CD1c-positive myeloid dendritic cell (primary cell): Measurements from ENCODE around the gene USP9Y.
"Not testable (repeated sequence)": the region's sequence is repeated elsewhere in the genome, so short reads cannot be mapped to it uniquely, and the experiment has no call there.

Source experiments
- DNase-seq: peaks from one replicate; pipeline ENCODE4 v3.0.0-alpha.2; 2016; ENCODE audit errors: extremely low spot score

USP9Y gene, protein sequence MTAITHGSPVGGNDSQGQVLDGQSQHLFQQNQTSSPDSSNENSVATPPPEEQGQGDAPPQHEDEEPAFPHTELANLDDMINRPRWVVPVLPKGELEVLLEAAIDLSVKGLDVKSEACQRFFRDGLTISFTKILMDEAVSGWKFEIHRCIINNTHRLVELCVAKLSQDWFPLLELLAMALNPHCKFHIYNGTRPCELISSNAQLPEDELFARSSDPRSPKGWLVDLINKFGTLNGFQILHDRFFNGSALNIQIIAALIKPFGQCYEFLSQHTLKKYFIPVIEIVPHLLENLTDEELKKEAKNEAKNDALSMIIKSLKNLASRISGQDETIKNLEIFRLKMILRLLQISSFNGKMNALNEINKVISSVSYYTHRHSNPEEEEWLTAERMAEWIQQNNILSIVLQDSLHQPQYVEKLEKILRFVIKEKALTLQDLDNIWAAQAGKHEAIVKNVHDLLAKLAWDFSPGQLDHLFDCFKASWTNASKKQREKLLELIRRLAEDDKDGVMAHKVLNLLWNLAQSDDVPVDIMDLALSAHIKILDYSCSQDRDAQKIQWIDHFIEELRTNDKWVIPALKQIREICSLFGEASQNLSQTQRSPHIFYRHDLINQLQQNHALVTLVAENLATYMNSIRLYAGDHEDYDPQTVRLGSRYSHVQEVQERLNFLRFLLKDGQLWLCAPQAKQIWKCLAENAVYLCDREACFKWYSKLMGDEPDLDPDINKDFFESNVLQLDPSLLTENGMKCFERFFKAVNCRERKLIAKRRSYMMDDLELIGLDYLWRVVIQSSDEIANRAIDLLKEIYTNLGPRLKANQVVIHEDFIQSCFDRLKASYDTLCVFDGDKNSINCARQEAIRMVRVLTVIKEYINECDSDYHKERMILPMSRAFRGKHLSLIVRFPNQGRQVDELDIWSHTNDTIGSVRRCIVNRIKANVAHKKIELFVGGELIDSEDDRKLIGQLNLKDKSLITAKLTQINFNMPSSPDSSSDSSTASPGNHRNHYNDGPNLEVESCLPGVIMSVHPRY (N-terminal part only)

DNA sequence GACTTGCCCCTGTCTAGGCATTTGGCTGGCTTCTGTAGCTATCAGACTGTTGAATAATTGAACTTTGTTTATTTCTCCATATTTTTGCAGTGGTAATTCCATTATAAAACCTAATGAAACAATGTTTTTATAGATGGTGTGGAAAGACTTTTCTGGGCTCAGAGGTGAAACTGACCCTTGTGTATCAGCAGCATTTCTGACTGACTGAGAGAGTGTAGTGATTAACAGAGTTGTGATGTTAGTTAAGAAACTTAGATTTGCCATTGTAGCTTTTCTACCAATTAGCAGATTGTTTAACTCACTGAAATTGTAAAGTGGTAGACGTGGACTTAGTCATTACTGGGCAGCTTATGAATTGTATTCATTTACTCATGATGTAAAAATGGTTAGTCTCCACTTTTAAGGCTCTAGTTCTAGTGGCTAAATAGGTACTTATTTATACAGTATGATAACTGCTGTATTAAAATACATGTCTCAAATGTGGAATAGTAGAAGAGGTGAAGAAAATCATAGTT lies at the start of gene USP9Y:
TSS of gene USP9Y (plus strand) at position 51 of the 515 bp plus-strand sequence. CDS start 8,217 bp downstream, outside the sequence.
- no peak for DNase-seq

DNA sequence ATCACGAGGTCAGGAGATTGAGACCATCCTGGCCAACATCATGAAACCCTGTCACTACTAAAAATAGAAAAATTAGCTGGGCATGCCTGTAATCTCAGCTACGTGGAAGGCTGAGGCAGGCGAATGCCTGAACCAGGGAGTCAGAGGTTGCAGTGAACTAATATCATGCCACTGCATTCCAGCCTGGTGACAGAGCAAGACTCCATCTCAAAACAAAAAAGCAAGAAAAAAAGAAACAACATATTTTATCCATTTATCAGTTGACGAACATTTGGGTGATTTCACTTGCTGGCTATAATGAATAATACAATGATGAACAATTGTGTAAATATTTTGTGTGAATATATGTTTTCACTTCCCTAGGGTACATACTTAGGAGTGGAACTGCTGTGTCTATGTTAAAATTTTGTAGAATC lies 49.4 kb upstream of the USP9Y start:
- DNase-seq, result no peak

DNA sequence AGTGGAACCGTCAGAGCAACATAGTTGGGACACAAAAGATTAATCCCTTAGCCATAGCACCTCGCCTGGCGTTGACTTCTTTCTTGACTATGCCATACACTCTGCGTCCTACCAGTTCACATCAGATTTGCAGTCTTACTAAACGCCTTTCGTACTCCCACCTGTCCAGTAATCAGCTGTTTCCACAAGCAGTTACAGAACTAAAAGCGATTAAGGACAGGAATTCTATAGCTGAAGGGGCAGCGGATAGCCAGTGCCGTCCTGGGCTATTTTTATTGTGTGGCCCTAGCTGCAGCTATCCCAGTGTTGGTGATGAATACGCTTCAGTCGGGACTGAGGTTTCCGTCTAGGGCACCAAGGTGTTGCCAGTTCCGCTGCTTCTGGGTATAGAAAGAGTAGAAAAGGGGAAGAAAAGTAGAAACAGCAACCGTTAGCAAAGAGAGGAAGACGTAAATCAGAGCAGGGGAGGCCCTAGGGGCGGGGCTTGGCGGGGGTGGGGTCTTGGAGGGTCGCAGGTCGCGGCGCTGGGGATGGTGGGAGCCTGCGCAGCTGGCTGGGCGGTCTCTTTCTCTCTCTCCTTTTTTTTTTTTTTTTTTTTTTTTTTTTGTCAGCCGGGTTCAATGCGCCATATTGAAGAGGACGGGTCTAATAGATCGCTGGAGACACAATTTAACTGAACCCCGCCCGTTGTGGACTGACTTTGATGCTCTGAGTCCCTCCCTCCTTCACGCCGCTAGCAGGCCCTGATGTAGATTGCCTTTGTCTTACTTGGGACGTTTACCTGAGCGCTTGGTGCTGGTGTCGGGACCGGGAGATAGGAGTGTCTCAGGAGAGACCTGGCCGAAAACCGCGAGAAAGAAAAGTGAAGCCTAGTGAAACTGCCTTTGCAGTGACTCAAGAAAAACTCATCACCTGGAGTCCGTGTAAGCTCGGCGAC lies 39.0 kb upstream of the USP9Y start:
- peak; percentile 43 for DNase-seq

DNA sequence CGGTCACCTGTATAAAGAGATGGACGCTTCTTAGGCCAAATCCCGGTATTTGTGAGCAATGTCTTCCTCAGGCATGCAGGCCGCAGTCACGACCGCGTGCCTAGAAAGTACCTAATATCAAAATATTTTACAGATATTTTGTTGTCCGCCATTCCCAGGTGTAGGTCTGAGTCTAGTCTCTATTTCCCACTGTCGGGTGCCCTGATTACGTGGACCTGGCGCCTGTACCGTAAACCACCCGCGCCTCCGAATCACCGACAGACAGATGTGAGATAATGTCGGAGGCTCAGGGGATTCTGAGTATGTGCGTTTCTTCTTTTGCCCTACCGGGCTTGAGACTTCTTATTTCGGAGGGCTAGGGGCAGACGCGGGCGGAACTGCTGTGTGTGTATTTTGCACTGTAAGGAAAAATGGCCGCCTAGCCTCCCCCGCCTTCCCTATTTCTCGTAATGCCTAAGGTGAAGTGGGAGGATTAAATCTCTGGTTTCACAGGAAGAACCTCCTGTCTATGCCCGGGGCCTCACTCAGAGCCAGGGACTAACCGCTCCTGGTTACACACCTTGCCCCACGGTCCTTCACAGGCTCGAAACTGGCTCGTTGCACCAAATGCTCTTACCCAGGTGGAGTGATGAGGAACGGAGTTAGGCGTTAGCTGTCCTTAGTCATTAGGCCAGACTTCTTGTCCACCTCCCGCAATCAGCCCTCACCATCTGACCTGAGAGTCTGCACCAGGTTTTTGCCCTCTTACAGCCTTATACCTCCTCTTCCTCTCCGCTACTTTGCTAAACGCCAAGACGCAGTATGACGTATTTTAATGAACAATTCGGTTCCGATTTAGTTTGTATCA lies 38.1 kb upstream of the USP9Y start:
- DNase-seq, result peak; percentile 62

DNA sequence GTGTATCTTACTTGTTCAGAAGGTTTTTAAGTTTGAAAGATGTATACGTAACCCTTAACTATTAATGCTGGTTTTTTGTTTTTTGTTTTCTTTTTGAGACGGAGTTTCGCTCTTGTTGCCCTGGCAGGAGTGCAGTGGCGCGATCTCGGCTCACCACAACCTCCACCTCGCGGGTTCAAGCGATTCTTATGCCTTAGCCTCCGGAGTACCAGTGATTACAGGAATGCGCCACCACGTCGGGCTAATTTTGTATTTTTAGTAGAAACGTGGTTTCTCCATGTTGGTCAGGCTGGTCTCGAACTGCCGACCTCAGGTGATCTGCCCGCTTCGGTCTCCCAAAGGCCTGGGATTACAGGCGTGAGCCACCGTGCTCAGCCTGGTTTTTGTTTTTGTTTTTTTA lies 37.2 kb upstream of the USP9Y start:
- DNase-seq, result not testable (repeated sequence)

DNA sequence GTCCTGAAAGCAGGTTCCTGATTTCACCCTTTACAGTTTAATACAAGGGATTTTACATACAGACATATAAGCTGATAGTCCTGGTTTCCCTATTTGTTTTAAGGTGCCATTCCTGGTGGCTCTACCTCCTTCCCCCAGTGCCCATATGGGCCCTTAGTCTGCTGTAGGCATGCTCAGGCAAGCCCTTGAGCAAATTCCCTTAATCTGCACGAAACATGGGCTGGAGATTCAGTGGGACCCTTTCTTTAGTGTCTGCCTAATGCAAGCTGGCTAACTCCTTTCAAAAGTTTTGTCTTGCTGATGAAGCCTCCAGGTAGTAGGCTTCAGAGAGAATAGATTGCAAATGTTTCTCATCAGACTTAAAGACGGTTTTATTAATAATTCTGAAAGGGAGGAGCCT lies 22.9 kb upstream of the USP9Y start:
- no peak for DNase-seq

DNA sequence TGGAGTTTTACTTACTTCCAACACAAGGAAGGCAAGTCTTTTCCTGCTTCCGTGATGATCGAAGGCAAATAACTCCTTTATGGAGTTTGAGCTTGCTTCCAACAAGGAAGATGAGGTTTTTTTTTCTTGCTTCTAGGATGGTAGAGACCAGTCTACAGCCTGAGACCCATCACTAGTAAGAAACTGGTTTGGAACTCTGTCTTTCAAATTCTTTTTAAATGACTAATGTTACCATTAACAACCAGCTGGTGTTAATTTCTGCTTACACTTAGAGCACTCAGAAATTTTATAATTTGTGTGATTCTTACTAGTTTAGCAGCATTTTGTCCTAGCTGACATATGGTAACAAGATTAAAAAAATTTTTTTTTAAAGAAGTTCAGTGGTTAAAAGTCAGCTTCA lies 19.5 kb upstream of the USP9Y start:
- no peak for DNase-seq

DNA sequence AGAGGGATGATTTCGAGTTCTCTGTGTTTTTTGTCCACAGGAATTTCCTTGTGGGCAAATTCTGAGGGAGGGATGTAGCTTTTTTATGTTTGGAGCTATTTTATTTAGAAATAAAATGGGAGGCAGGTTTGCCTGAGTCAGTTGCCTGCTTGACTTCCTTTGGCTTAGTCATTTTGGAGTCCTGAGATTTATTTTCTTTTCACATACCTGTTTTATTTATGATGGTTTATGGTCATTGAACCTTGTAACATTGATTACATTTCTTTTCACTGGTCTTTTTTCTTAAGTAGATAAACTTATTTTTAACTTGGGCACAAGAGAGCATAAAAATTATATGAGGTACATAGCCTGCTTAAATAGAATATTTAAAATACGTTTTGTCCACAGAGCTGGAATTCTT lies 12.7 kb upstream of the USP9Y start:
- no peak for DNase-seq

DNA sequence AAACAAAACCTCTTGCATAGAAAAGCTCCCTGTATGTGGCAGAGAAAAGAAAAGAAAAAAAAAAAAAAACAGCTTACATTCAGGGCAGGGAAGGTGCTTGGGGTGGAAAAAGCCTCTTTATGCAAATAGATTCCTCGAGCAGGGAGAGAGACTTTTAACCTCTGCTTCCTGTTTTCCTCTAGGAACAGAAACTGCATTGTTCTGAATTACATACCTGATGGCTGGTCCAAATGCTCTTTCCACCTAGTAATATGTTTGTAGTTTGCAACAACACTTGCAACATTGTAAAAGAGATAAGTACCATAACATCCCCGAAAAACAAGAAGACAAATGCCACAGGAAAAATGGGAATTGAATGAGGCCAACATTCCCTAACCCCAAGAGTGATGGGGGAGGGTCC lies 944 bp upstream of the USP9Y start:
- no peak for DNase-seq

DNA sequence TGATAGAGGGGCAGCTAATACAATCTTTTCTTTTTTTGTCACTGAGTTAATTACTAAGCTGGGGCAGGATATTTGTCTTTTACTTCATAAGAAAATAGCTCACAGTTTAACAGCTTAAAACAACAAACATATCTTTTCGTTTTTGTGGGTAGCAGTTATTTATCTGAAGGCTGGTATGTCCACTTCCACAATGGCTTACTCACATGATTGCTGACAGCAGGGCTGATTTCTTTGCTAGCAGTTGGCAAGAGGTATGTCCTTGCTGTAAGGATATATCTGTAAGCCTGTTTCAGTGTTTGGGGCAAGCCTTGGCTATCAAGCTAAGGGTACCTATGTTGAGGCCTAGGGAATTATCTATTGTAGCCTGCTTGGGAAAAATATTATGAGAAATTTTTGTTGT lies 1.1 kb downstream of the USP9Y start:
- no peak for DNase-seq

DNA sequence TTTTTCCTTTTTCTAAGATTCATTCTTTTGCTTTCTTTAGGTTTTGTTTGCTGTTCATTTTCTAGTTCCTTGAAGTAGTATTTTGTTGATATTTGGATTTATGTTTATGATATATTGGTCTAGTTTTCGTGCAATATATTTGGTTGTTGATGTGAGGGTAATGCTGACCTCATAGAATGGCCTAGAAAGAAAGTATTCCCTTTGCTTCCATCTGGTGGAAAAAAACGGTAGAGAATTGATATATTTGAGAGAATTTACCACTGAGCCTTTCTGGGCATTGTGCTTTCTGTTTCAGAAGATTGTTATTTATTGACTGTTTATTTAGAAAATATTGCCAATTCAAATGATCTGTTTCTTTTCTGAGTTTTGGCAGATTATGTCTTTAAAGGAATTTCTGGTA lies 9.4 kb downstream of the USP9Y start:
- no peak for DNase-seq

DNA sequence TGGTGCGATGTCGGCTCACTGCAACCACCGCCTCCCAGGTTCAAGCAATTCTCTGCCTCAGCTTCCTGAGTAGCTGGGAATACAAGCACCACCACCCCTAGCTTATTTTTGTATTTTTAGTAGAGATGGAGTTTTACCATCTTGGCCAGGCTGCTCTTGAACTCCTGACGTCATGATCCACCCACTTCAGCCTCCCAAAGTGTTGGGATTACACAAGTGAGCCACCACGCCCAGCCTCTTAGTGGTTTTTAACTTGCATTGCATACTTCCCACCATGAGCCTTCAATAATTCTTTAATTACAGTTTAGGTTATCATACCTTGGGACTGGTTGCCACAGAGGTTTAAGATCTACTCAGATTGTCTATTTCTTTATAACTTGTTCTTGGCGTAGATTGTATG lies 14.3 kb downstream of the USP9Y start:
- no peak for DNase-seq

DNA sequence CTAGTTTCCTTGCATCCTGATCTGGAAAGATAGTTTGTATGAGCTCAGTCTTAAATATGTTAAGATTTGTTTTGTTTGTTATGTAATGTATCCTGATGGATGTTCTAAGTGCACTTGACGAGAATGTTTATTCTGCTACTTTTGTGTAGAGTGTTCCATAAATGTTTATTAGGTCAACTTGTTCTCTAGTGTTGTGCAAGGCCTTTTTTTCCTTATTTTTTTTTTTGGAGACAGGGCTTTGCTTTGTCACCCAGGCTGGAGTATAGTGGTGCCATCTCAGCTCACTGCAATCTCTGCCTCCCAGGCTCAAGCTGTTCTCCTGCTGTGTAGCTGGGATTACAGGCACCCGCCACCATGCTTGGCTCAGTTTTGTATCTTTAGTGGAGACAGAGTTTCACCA lies 28.7 kb downstream of the USP9Y start:
- DNase-seq, result no peak

DNA sequence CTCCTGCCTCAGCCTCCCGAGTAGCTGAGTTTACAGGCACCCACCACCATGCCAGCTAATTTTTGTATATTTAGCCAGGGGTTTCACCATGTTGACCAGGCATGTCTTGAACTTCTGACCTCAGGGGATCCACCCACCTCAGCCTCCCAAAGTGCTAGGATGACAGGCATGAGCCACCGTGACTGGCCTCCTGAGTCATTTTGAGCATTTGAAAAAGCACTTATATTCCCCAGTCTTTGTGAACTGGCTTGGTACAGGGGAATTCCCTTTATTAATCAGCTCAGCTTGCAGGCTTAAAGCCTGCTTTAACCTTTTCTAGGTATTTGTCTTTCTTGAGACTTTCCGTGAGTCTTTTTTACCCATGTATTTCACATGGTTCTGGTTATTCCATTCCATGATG lies 32.6 kb downstream of the USP9Y start:
- no peak for DNase-seq

DNA sequence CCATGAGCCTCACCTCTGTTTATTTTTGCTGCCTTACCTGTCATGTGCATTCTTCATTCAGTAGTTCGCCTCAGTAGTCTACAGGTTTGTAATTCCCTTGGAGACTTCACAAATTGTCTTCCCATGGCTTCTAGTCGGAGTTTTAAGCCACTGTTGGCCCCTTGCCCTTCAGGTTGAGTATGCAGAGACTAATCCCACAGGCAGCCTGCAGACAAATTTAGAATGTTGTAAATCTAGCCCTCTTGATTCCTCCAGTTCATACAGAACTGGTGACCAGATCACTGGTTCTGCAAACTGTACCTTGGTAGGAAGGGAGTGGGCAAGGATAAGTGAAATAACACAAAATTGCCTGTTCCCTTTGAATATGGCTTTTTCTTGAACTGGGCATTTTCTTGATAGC lies 33.0 kb downstream of the USP9Y start:
- DNase-seq, result no peak

DNA sequence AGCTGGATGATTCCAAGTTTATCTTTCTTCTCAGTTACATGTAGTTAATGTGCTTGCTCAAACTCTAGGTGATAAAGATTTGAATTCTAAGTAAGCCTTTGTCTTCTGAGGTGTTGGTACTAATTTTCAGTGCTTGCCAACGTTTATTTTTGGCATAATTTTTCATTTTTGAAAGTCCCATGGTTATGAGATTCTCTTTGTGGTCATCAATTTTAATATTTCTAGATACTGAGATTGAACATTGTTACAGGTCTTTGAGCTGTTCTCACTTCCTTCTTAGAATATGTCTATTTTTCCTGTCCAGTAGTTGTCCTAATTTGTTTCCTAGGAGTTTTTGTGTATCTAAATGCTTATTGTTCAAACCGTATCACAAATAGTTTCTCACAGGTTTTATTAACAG lies 40.4 kb downstream of the USP9Y start:
- no peak for DNase-seq

DNA sequence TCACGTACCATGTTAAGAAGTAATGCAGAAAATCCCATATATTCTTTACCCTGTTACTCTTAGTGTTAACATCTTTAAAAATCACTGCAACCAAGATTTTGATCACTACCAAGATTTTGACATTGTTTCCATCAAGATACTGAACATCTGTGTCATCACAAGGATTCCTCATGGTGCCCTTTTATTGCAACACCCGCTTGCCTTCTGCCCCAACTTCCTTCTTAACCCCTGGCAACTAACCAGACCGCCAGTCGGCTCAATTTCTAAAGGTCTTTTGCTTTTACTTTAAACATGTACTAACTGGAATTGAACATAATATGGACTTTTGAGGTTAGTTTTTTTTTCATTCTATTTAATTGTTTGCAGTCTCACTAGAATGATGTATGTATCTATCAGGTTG lies 41.7 kb downstream of the USP9Y start:
- DNase-seq, result no peak

DNA sequence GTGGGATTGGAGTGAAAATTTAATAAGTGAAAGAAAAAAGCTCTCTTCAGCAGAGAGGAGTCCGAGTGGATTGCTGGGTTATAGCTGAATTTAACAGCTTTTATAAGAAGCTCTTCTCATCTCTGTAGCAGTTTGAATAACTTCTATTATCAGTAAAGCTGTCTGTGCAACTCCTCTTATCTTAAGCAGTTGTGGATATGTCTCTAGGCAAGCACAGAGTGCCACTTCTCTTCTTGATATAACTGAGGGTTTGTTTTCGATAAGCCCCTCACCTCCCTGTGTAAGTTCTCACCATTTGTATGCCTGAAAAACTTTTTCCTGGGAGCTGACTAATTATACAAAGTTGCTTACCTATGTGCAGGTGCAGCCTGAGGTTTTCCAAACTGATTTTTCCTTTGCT lies 43.1 kb downstream of the USP9Y start:
- DNase-seq, result no peak

DNA sequence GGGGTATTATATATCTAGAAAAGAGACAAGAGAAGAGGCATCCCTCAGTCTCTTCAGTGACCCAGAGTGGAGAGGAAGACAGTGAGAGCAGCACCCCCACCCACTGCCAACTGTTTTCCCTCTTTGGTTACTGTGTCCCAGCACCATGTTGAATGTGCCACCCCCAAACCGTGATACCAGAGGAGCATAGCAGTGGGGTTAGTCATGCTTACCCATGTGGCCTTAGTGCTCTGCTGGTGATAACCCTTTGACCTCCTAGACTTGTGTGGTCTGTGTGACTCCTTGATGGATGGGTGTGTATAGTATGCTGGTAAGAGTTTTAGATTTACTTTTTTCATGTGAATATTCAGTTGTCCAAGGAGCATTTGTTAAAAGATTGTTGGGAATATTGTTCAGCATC lies 48.3 kb downstream of the USP9Y start:
- DNase-seq, result no peak

DNA sequence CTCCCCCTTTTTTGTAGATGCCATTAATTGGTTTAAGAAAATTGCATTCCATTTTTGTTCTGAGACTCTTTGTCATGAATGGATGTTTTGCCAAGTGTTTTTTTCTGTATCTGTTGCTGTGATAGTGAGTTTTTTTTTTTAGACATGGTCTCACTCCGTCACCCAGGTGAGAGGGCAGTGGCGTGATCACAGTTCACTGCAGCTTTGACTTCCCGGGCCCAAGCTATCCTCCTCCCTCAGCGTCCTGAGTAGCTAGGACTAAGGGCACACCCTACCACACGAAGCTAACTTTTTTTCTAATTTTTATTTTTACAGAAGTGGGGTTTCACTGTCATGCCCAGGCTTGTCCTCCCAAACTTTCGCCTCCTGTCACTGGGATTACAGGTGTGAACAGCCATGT lies 51.8 kb downstream of the USP9Y start:
- no peak for DNase-seq
